22Rv1 (cell line): ENCODE data around the gene RNF152.

Experiments used
- ZFX ChIP-seq: fragments of 450-650 bp; IDR thresholded peaks from 2 replicates; pipeline ENCODE4 v1.6.1; 2017; ENCODE audit warnings: antibody characterized with exemption, borderline replicate concordance
- TF ChIP-seq, protein P1 (sequence below): fragments of 450-650 bp; IDR thresholded peaks from 2 replicates; pipeline ENCODE4 v1.5.1; 2017; ENCODE audit warnings: mild to moderate bottlenecking

DNA sequence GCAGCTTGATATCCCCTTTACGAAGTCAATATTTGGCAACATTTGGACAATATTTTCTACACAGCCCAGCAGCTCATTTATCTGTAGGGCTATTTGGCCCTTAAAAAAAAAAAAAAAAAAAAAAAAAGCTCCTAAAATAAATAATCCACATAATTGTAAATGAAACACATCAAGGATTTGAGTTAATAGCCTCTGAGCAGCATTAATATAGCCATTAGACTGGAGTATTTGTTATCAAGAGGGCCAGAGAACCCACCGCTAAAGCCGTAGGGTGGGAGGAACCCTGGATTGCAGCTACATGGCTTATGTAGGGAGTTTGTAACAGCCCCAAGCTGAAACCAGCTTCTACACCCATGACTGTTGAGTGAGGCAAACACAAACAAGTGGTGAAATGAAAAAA, 84.5 kb downstream of the RNF152 start:
- TF ChIP-seq, protein P1, sequence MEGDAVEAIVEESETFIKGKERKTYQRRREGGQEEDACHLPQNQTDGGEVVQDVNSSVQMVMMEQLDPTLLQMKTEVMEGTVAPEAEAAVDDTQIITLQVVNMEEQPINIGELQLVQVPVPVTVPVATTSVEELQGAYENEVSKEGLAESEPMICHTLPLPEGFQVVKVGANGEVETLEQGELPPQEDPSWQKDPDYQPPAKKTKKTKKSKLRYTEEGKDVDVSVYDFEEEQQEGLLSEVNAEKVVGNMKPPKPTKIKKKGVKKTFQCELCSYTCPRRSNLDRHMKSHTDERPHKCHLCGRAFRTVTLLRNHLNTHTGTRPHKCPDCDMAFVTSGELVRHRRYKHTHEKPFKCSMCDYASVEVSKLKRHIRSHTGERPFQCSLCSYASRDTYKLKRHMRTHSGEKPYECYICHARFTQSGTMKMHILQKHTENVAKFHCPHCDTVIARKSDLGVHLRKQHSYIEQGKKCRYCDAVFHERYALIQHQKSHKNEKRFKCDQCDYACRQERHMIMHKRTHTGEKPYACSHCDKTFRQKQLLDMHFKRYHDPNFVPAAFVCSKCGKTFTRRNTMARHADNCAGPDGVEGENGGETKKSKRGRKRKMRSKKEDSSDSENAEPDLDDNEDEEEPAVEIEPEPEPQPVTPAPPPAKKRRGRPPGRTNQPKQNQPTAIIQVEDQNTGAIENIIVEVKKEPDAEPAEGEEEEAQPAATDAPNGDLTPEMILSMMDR = no peak
- TF ChIP-seq ZFX = no peak
